Stimulated activated CD4-positive, alpha-beta T cell treated with anti-CD3 and anti-CD28 coated beads, Interleukin-15, amount 100 ng/mL, for 48 hours (primary cell): ENCODE measurements around the gene SPTBN5.

Source experiments
- DNase-seq, 2 donors: peaks; one replicate each; pipeline ENCODE4 v3.0.0-alpha.2; 2020; ENCODE audit warnings: low read depth in 2 of 2

Gene SPTBN5

DNA sequence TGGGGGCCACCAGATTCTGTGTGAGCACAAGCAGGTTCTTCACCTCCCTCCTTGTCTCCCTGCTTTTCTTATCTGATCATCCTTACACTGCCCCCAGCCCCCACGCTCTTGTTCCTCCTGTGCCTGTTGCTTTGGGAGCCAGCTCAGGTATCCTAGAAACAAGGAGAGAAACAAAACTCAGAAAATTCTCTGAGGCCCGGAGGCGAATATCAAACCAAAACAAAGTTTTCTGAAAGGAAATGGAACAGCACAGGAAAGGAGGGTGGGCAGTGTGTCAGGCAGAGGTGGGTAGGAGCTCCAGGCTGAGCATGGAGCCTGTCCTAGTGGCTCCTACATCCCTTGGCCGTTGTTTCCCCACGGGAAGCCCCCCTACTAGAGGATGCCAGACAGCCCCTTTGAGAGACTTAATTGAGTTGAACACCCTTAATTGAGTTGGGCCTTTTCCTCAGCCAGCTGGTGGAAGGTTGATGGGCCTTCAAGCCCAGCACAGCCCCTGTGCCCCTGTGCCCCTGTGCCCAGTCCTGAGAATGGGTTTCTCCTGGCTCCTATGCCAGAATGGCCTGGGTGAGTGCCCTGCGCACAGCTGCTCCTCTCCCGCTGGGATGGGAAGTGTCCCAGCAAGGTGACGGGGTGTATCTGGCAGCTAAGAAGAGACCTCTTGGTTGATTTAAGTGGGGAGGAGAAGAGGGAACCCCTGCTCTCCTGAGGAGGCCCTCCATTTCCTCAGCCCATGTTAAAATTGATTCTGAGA lies 88.8 kb downstream of the SPTBN5 start:
- DNase-seq = no peak

DNA sequence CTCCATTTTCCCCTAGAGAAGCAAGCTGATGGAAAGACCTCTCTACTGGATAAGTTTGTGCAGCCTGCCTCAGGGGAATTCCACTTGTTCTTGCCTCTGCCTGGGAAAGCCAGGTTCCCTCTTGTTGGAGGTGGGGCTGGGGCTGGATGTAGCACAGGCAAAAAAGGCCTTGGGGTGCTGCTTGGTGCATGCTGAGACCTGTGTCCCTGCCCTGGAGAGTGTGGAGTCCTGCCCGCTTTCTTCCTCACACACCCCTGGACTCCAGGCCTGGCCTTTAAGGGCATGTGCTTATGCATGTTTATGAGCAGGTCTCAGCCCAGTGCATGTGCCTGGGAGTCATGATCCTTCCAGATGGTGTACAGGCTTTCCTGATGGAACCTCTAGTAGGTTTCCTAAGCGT lies 89.5 kb downstream of the SPTBN5 start:
- DNase-seq = no peak

DNA sequence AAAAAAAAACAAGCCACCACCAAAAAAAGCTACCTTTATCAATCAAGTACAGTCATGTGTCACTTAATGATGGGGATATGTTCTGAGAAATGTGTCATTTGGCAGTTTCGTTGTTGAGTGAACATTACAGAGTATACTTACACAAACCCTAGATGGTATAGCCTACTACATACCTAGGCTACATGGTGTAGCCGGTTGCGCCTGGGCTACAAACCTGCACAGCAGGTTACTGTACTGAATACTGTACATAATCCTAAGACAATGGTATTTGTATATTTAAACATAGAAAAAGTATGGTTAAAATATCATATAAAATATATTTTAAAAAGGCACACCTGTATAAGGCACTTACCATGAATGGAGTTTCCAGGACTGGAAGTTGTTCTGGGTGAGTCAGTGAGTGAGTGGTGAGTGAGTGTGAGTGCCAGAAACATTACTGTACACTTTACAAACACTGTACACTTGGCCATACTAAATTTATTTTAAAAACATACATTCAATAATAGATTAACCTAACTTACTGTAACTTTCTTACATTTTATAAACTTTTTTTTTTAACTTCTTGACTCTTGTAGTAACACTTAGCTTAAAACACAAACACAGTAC lies 91.9 kb downstream of the SPTBN5 start:
- DNase-seq = no peak

DNA sequence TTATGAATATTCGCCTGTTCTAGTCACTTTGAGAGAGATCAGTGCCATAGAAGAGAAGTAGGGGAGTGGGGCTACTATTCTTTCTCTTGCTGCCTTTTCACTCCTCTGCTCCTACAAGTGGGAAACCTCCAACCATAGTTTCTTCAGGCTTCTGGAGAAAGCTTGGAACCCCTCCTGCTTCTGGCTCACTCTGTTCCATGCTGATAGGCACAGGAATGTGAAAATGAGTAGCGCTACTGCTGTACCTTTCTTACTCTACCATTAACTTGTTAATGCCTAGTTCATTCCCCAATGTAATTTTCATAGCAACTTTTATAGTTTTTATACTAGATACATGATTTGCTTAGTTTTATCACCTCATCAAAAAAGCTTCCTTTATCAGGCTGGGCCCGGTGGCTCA lies 92.7 kb downstream of the SPTBN5 start:
- DNase-seq = no peak

DNA sequence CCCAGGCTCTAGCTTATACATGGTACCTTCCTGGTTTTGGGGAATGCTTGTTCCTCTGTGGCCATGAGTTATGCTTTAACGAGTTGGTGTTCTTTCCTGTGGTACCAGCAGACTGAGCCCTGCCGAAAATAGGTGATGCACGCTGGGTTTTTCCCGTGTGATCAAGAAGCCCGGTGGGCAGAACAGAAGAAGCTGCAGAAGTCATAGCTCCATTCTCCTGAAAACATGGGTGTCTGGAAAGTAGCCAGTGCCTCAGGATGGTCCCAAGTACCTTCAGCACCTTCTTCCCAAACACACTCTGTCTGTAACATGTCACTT lies 94.4 kb downstream of the SPTBN5 start:
- DNase-seq = no peak

DNA sequence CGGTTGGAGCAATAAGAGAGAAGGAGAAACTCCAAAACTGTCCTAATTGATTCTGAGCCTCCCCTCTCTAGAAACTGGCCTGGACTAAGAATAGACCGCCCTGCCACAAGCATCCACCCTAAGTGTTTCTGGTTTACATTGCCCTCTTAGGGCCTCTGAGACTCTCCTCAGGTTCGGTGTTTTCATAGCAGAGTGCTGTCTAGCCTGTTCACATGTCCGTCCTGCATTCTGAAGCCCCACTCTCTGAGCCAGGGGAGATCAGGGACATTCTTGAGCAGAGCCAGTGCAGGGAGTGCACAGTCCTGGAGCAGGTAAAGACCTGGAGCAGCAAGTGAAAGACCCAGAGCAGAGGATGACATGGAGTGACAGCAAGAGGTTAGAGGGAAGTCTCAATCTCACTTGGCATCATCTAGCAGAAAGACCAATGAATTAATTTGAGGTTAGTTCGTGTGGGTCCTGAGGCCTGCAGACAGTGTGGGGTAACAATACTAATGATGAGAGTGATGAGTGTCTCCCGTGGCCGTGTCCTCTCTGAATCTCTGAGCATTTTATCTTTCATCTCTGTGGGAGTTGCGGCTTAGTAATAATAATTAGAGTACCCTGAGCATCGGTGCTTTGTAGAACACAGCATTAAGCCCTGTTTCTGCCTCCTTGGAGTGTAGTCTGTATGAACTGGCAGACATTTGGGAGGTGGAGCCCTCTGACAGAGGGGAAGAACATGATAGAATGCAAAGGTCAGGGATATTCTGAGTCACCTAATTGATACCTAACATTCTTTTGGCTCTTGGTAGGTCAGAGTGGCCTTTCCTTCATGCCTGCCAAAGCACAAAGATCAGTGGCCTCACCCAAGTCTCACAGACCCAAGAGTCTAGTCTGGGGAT lies 95.0 kb downstream of the SPTBN5 start:
- DNase-seq = no peak
